ENCODE results near the gene FOXF2.
"Not testable (repeated sequence)": the region's sequence is repeated elsewhere in the genome, so short reads cannot be mapped to it uniquely, and the experiment has no call there.

Gene FOXF2

GRCh38 chr6:1363298-1363697, 26.1 kb upstream of the FOXF2 start:
- H3K36me3 ChIP-seq (ENCODE audit: control insufficient read depth, insufficient read depth, low read length): no peaks in the 10 kb centered on the region
- no peaks in the 10 kb centered on the region for H3K9me3 ChIP-seq (ENCODE audit: control insufficient read depth, insufficient read depth, low read length)
- no peaks in the 10 kb centered on the region for H3K27me3 ChIP-seq (ENCODE audit: control insufficient read depth, insufficient read depth, low read length)
- no peak overlapping the region for H3K4me3 ChIP-seq (ENCODE audit: low read length)
- whole genome bisulfite sequencing (ENCODE audit: insufficient coverage, insufficient read length): no CpG with 5 or more reads among the region's 4 CpGs
- DNase-seq (ENCODE audit: low read depth, low spot score): no peak
- no peak overlapping the region for H3K27ac ChIP-seq (ENCODE audit: low read length)
- no peaks in the 10 kb centered on the region for H3K4me1 ChIP-seq (ENCODE audit: control insufficient read depth, insufficient read depth, low read length)

GRCh38 chr6:1363729-1364572, 25.4 kb upstream of the FOXF2 start:
- Histone ChIP-seq H3K27ac (ENCODE audit: low read length) (no peak overlapping the region), H3K4me3 (ENCODE audit: low read length) (no peak overlapping the region), H3K27me3 (ENCODE audit: control insufficient read depth, insufficient read depth, low read length) (no peaks in the 10 kb centered on the region), H3K9me3 (ENCODE audit: control insufficient read depth, insufficient read depth, low read length) (no peaks in the 10 kb centered on the region), H3K4me1 (ENCODE audit: control insufficient read depth, insufficient read depth, low read length) (no peaks in the 10 kb centered on the region), H3K36me3 (ENCODE audit: control insufficient read depth, insufficient read depth, low read length) (no peaks in the 10 kb centered on the region)
- WGBS (ENCODE audit: insufficient coverage, insufficient read length): no CpG with 5 or more reads among the region's 16 CpGs
- DNase-seq (ENCODE audit: low read depth, low spot score): no peak

DNA sequence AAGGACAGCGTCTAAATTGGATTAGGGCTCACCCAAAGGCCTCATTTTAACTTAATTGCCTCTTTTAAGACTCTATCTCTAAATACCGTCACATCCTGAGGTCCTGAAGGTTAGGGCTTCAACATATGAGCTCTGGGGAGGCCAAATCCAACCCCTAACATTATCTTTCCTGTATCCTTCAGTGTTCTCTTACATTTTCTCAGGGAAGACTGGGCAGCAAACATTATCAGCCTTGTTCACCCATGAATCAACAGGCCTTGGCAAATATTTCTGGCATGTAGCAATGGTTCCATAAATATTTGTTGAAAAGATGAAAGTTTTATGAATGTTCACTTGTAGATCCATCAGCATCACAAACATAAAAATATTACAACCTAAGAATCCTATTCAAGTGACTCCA, 24.6 kb upstream of the FOXF2 start:
- Histone ChIP-seq H3K9me3 (ENCODE audit: control insufficient read depth, insufficient read depth, low read length) (no peaks in the 10 kb centered on the region), H3K4me3 (ENCODE audit: low read length) (no peak overlapping the region), H3K27me3 (ENCODE audit: control insufficient read depth, insufficient read depth, low read length) (no peaks in the 10 kb centered on the region), H3K36me3 (ENCODE audit: control insufficient read depth, insufficient read depth, low read length) (no peaks in the 10 kb centered on the region), H3K4me1 (ENCODE audit: control insufficient read depth, insufficient read depth, low read length) (no peaks in the 10 kb centered on the region), H3K27ac (ENCODE audit: low read length) (no peak overlapping the region)
- no CpG with 5 or more reads among the region's 2 CpGs for WGBS (ENCODE audit: insufficient coverage, insufficient read length)
- no peak for DNase-seq (ENCODE audit: low read depth, low spot score)

GRCh38 chr6:1365686-1366085, 23.7 kb upstream of the FOXF2 start:
- no peak overlapping the region for H3K4me3 ChIP-seq (ENCODE audit: low read length)
- no peaks in the 10 kb centered on the region for H3K36me3 ChIP-seq (ENCODE audit: control insufficient read depth, insufficient read depth, low read length)
- WGBS (ENCODE audit: insufficient coverage, insufficient read length): no CpG with 5 or more reads among the region's 6 CpGs
- no peaks in the 10 kb centered on the region for H3K27me3 ChIP-seq (ENCODE audit: control insufficient read depth, insufficient read depth, low read length)
- H3K4me1 ChIP-seq (ENCODE audit: control insufficient read depth, insufficient read depth, low read length): no peaks in the 10 kb centered on the region
- no peaks in the 10 kb centered on the region for H3K9me3 ChIP-seq (ENCODE audit: control insufficient read depth, insufficient read depth, low read length)
- H3K27ac ChIP-seq (ENCODE audit: low read length): no peak overlapping the region
- no peak for DNase-seq (ENCODE audit: low read depth, low spot score)

DNA sequence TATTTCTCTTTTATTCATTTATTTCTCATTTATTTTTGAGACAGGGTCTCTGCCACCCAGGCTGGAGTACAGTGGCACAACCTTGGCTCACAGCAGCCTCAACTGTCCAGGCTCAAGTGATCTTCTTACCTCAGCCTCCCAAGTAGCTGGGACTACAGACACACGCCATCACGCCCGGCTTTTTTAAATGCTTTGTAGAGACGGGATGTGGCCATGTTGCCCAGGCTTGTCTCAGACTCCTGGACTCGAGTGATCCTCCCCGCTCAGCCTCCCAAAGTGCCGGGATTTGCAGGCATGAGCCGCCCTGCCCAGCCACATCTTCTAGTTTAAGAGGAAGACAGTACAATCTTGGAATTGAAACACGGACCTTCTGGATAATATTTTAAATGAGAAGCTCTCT, 21.6 kb upstream of the FOXF2 start:
- Histone ChIP-seq H3K27ac (ENCODE audit: low read length) (no peak overlapping the region), H3K36me3 (ENCODE audit: control insufficient read depth, insufficient read depth, low read length) (no peaks in the 10 kb centered on the region), H3K4me3 (ENCODE audit: low read length) (no peak overlapping the region), H3K27me3 (ENCODE audit: control insufficient read depth, insufficient read depth, low read length) (no peaks in the 10 kb centered on the region), H3K9me3 (ENCODE audit: control insufficient read depth, insufficient read depth, low read length) (no peaks in the 10 kb centered on the region), H3K4me1 (ENCODE audit: control insufficient read depth, insufficient read depth, low read length) (no peaks in the 10 kb centered on the region)
- no CpG with 5 or more reads among the region's 9 CpGs for WGBS (ENCODE audit: insufficient coverage, insufficient read length)
- DNase-seq (ENCODE audit: low read depth, low spot score): no peak

GRCh38 chr6:1368940-1369339, 20.4 kb upstream of the FOXF2 start:
- no peak overlapping the region for H3K4me3 ChIP-seq (ENCODE audit: low read length)
- no peaks in the 10 kb centered on the region for H3K27me3 ChIP-seq (ENCODE audit: control insufficient read depth, insufficient read depth, low read length)
- H3K9me3 ChIP-seq (ENCODE audit: control insufficient read depth, insufficient read depth, low read length): no peaks in the 10 kb centered on the region
- H3K4me1 ChIP-seq (ENCODE audit: control insufficient read depth, insufficient read depth, low read length): no peaks in the 10 kb centered on the region
- no peaks in the 10 kb centered on the region for H3K36me3 ChIP-seq (ENCODE audit: control insufficient read depth, insufficient read depth, low read length)
- no peak for DNase-seq (ENCODE audit: low read depth, low spot score)
- WGBS (ENCODE audit: insufficient coverage, insufficient read length): no CpG with 5 or more reads among the region's 9 CpGs
- H3K27ac ChIP-seq (ENCODE audit: low read length): no peak overlapping the region

- not testable (repeated sequence) for H3K4me3 ChIP-seq (ENCODE audit: low read length); H3K27ac ChIP-seq (ENCODE audit: low read length); H3K27me3 ChIP-seq (ENCODE audit: control insufficient read depth, insufficient read depth, low read length); DNase-seq (ENCODE audit: low read depth, low spot score); H3K4me1 ChIP-seq (ENCODE audit: control insufficient read depth, insufficient read depth, low read length); H3K9me3 ChIP-seq (ENCODE audit: control insufficient read depth, insufficient read depth, low read length); H3K36me3 ChIP-seq (ENCODE audit: control insufficient read depth, insufficient read depth, low read length)
- WGBS (ENCODE audit: insufficient coverage, insufficient read length): no CpG with 5 or more reads among the region's 1 CpG
These were observed 19.7 kb upstream of the FOXF2 start for GRCh38 chr6:1369695-1370094.

- Histone ChIP-seq H3K9me3 (ENCODE audit: control insufficient read depth, insufficient read depth, low read length) (no peaks in the 10 kb centered on the region), H3K4me1 (ENCODE audit: control insufficient read depth, insufficient read depth, low read length) (no peaks in the 10 kb centered on the region), H3K27me3 (ENCODE audit: control insufficient read depth, insufficient read depth, low read length) (peaks cover 5% of the 10 kb centered on the region), H3K4me3 (ENCODE audit: low read length) (no peak overlapping the region), H3K27ac (ENCODE audit: low read length) (no peak overlapping the region), H3K36me3 (ENCODE audit: control insufficient read depth, insufficient read depth, low read length) (no peaks in the 10 kb centered on the region)
- no CpG with 5 or more reads among the region's 1 CpG for WGBS (ENCODE audit: insufficient coverage, insufficient read length)
- no peak for DNase-seq (ENCODE audit: low read depth, low spot score)
These were observed 17.4 kb upstream of the FOXF2 start for GRCh38 chr6:1371933-1372332.

DNA sequence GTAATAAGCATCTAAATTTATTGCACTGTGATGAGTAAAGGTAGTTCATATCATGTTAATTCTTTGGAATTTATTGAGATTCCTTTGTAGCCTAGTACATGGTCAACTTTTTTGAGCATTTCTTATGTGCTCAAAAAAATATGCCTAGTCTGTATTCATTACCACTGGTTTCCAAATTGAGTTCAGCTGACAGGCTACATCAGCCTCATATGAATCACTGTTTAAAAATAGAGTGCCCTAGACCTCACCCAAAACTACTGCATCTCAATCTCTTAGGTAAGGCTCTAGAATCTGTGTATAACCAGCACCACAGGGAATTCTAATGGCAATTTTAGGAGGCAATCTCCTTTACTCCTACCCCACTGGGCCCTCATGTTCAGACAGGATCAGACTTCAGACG, 16.7 kb upstream of the FOXF2 start:
- no peak for DNase-seq (ENCODE audit: low read depth, low spot score)
- no peaks in the 10 kb centered on the region for H3K36me3 ChIP-seq (ENCODE audit: control insufficient read depth, insufficient read depth, low read length)
- H3K27ac ChIP-seq (ENCODE audit: low read length): no peak overlapping the region
- H3K27me3 ChIP-seq (ENCODE audit: control insufficient read depth, insufficient read depth, low read length): peaks cover 11% of the 10 kb centered on the region
- no peaks in the 10 kb centered on the region for H3K4me1 ChIP-seq (ENCODE audit: control insufficient read depth, insufficient read depth, low read length)
- no CpG with 5 or more reads among the region's 1 CpG for WGBS (ENCODE audit: insufficient coverage, insufficient read length)
- H3K9me3 ChIP-seq (ENCODE audit: control insufficient read depth, insufficient read depth, low read length): no peaks in the 10 kb centered on the region
- no peak overlapping the region for H3K4me3 ChIP-seq (ENCODE audit: low read length)

GRCh38 chr6:1376653-1377052, 12.7 kb upstream of the FOXF2 start:
- Histone ChIP-seq H3K36me3 (ENCODE audit: control insufficient read depth, insufficient read depth, low read length) (no peaks in the 10 kb centered on the region), H3K4me1 (ENCODE audit: control insufficient read depth, insufficient read depth, low read length) (peaks cover 9% of the 10 kb centered on the region), H3K27me3 (ENCODE audit: control insufficient read depth, insufficient read depth, low read length) (peaks cover 49% of the 10 kb centered on the region), H3K9me3 (ENCODE audit: control insufficient read depth, insufficient read depth, low read length) (no peaks in the 10 kb centered on the region), H3K27ac (ENCODE audit: low read length) (no peak overlapping the region), H3K4me3 (ENCODE audit: low read length) (no peak overlapping the region)
- no CpG with 5 or more reads among the region's 5 CpGs for WGBS (ENCODE audit: insufficient coverage, insufficient read length)
- DNase-seq (ENCODE audit: low read depth, low spot score): no peak

DNA sequence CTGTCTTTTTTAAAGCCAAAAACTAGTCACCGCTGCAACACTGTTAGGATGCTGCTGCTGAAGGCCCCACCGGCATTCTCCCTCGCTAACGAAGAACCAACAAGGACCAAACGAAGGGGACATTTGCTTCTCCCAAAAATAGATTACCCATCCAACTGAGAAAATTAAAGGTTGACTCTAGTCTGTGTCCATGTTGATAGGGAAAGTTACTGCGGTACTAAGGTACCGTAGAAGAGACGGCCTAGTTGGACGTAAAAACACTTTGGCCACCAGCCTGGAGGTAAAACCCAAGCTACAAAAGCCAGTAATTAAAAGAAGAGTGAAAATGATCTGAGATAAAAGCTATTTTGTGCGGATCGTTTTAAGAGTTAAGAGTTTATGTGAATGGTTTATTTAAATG, 11.8 kb upstream of the FOXF2 start:
- Histone ChIP-seq H3K27ac (ENCODE audit: low read length) (no peak overlapping the region), H3K4me3 (ENCODE audit: low read length) (no peak overlapping the region)

More for the DNA sequence above, 11.8 kb upstream of the FOXF2 start:
- H3K27me3 ChIP-seq (ENCODE audit: control insufficient read depth, insufficient read depth, low read length): peaks cover 52% of the 10 kb centered on the region
- H3K9me3 ChIP-seq (ENCODE audit: control insufficient read depth, insufficient read depth, low read length): no peaks in the 10 kb centered on the region
- WGBS (ENCODE audit: insufficient coverage, insufficient read length): 96% methylated on average over 2 of the region's 11 CpGs
- peaks cover 9% of the 10 kb centered on the region for H3K4me1 ChIP-seq (ENCODE audit: control insufficient read depth, insufficient read depth, low read length)
- no peaks in the 10 kb centered on the region for H3K36me3 ChIP-seq (ENCODE audit: control insufficient read depth, insufficient read depth, low read length)
- DNase-seq (ENCODE audit: low read depth, low spot score): no peak

Measured in iPS DF 6.9 (cell line).